WERI-Rb-1 (cell line): ENCODE data around the gene ARTN.

Experiments used
- DNase-seq: peaks from one replicate; pipeline ENCODE4 v3.0.0-alpha.2; 2020
- H3K27ac ChIP-seq: fragments of 250-450 bp; sonication (Bioruptor Pico); 2 replicates; pipeline ENCODE4 v1.5.1; 2020; ENCODE audit warnings: mild to moderate bottlenecking, moderate library complexity
- H3K27me3 ChIP-seq: fragments of 250-450 bp; sonication (Bioruptor Pico); 2 replicates; pipeline ENCODE4 v1.5.1; 2021; ENCODE audit warnings: mild to moderate bottlenecking, low read depth, moderate library complexity; ENCODE audit not compliant: insufficient read depth, severe bottlenecking
- H3K36me3 ChIP-seq: fragments of 250-450 bp; sonication (Bioruptor Pico); 2 replicates; pipeline ENCODE4 v1.5.1; 2020; ENCODE audit warnings: mild to moderate bottlenecking, moderate library complexity
- H3K4me3 ChIP-seq: 2 replicates; pipeline ENCODE4 v1.5.1; 2011; ENCODE audit warnings: low read depth, mild to moderate bottlenecking, control low read depth, low read length
- H3K9me3 ChIP-seq: fragments of 250-450 bp; sonication (Bioruptor Pico); 2 replicates; pipeline ENCODE4 v1.5.1; 2021; ENCODE audit warnings: mild to moderate bottlenecking, moderate library complexity; ENCODE audit not compliant: severe bottlenecking
- CTCF ChIP-seq: IDR thresholded peaks from 2 replicates; pipeline ENCODE4 v1.5.1; 2011; ENCODE audit warnings: low read depth, mild to moderate bottlenecking, control low read depth, inconsistent platforms, low read length

The ARTN gene

GRCh38 chr1:43971336-43971980, 37.9 kb downstream of the ARTN start:
- Histone ChIP-seq H3K36me3 (peaks cover 42% of the 10 kb centered on the region), H3K9me3 (no peaks in the 10 kb centered on the region), H3K27me3 (no peaks in the 10 kb centered on the region), H3K4me3 (no peak overlapping the region), H3K27ac (no peak overlapping the region)
- DNase-seq, result no peak
- no peak for TF ChIP-seq CTCF

GRCh38 chr1:43973981-43974442, 40.4 kb downstream of the ARTN start:
- Histone ChIP-seq H3K36me3 (peaks cover 49% of the 10 kb centered on the region), H3K9me3 (no peaks in the 10 kb centered on the region), H3K27me3 (no peaks in the 10 kb centered on the region), H3K27ac (peak overlapping the region; percentile 85; the same call in 1 of the 2 replicates), H3K4me3 (peak overlapping the region; percentile 74)
- TF ChIP-seq CTCF, result no peak
- no peak for DNase-seq

- no peaks in the 10 kb centered on the region for H3K27me3 ChIP-seq
- no peaks in the 10 kb centered on the region for H3K9me3 ChIP-seq
Observed at GRCh38 chr1:43974443-43975248, 41.0 kb downstream of the ARTN start, which contains the start of gene ATP6V0B. ATP6V0B (plus strand) TSS chr1:43974960; CDS start chr1:43975041, 81 bp downstream.

GRCh38 chr1:43975249-43975961, 41.8 kb downstream of the ARTN start:
- no peak for DNase-seq
- Histone ChIP-seq H3K9me3 (no peaks in the 10 kb centered on the region), H3K27me3 (no peaks in the 10 kb centered on the region), H3K27ac (peak overlapping the region; percentile 85), H3K36me3 (peaks cover 50% of the 10 kb centered on the region), H3K4me3 (peak overlapping the region; percentile 74)
- no peak for TF ChIP-seq CTCF

More at GRCh38 chr1:43974443-43975248, 41.0 kb downstream of the ARTN start, which contains the start of gene ATP6V0B:
- peaks cover 49% of the 10 kb centered on the region for H3K36me3 ChIP-seq
- peak; percentile 96 for DNase-seq
- H3K27ac ChIP-seq, result peak within 1 kb of the TSS; percentile 85
- TF ChIP-seq CTCF, result peak; percentile 18; the same call in 1 of the 2 replicates
- peak within 1 kb of the TSS; percentile 74 for H3K4me3 ChIP-seq

GRCh38 chr1:43976045-43976444, 42.4 kb downstream of the ARTN start:
- no peak overlapping the region; the same call in 1 of the 2 replicates for H3K4me3 ChIP-seq
- no peaks in the 10 kb centered on the region for H3K27me3 ChIP-seq
- no peak overlapping the region for H3K27ac ChIP-seq
- TF ChIP-seq CTCF, result no peak
- no peaks in the 10 kb centered on the region for H3K9me3 ChIP-seq
- no peak for DNase-seq
- H3K36me3 ChIP-seq, result peaks cover 55% of the 10 kb centered on the region
